GM10248 (cell line): Measurements from ENCODE around the gene TEKT5.
"Not testable (repeated sequence)": the region's sequence is repeated elsewhere in the genome, so short reads cannot be mapped to it uniquely, and the experiment has no call there.

Experiments used
- CTCF ChIA-PET: fragments of 300-600 bp; sonication (Branson Sonifier 250); formaldehyde crosslinking; extraction: SDS; loops from one replicate; lab custom pipeline; 2021; ENCODE audit warnings: antibody characterized with exemption; lab: Yijun Ruan, JAX
- POLR2A ChIA-PET: fragments of 350-650 bp; sonication (Branson Sonifier 250); formaldehyde crosslinking; extraction: SDS; loops from one replicate; lab custom pipeline; 2020; ENCODE audit warnings: antibody characterized with exemption; lab: Yijun Ruan, JAX
- DNase-seq: peaks from one replicate; pipeline ENCODE4 v3.0.0; 2012; ENCODE audit errors: extremely low spot score
- TF ChIP-seq, protein P1 (sequence below): IDR thresholded peaks from 2 replicates; pipeline ENCODE4 v1.5.1; 2012; ENCODE audit warnings: mild to moderate bottlenecking, low read depth; ENCODE audit errors: extremely low read depth, missing control alignments, control extremely low read depth

TEKT5 gene

DNA sequence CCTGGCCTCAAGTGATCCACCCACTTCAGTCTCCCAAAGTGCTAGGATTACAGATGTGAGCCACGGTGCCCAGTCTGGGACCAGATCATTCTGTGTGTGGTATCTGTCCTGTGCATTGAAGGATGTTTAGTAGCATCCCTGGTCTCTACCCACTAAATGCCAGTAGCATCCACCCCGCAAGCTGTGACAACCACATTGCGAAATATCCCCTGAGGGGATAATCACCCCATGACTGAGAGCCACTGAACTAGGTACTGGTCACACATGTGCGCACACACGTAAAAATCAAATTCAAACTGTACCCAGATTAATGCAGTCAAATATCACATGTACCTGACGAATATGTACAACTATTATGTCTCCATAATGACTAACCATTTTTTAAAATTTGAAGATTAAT lies 35.8 kb downstream of the TEKT5 start:
- DNase-seq, result no peak
- ChIA-PET CTCF (interaction anchor here (0.9 kb wide), 1 partner anchor 10 kb away, joined by 3 read pairs; no protein-coding TSS in a partner anchor), POLR2A (no interaction called here)
- TF ChIP-seq, protein P1, sequence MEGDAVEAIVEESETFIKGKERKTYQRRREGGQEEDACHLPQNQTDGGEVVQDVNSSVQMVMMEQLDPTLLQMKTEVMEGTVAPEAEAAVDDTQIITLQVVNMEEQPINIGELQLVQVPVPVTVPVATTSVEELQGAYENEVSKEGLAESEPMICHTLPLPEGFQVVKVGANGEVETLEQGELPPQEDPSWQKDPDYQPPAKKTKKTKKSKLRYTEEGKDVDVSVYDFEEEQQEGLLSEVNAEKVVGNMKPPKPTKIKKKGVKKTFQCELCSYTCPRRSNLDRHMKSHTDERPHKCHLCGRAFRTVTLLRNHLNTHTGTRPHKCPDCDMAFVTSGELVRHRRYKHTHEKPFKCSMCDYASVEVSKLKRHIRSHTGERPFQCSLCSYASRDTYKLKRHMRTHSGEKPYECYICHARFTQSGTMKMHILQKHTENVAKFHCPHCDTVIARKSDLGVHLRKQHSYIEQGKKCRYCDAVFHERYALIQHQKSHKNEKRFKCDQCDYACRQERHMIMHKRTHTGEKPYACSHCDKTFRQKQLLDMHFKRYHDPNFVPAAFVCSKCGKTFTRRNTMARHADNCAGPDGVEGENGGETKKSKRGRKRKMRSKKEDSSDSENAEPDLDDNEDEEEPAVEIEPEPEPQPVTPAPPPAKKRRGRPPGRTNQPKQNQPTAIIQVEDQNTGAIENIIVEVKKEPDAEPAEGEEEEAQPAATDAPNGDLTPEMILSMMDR, result no peak

DNA sequence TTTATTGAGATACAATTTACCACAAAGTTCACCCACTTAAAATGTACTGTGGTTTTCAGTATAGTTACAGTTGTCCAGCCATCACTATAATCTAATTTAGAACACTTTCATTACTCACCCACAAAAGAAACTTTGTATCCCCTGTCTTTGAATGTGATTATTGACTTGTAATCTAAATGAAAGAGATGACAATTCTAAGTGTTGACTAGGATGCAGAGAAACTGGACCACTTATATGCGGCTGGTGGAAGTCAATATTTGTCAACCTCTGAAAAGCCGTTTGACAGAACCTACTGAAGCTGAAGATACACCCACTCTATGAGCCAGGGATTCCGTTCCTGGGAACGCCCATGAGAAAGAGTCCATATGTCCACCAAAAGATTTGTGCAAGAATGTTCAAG lies 36.8 kb downstream of the TEKT5 start:
- no peak for DNase-seq
- ChIA-PET CTCF (interaction anchor here (0.9 kb wide), 1 partner anchor 11 kb away, joined by 3 read pairs; no protein-coding TSS in a partner anchor), POLR2A (no interaction called here)
- TF ChIP-seq, protein P1, result no peak

DNA sequence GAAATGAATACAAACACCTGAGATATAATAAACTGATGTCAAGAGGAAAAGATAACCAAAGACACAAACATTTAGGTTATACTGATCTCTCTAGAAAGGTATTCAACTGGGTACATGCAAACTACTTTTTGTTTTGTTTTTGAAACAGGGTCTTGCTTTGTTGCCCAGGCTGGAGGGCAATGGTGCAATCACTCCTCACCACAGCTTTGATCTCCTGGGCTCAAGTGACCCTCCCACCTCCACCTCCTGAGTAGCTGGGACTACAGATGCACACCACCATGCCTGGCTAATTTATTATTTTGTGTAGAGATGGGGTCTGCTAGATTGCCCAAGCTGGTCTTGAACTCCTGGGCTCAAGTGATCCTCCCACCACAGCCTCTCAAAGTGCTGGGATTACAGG lies 38.1 kb downstream of the TEKT5 start:
- POLR2A ChIA-PET, result no interaction called here

DNA sequence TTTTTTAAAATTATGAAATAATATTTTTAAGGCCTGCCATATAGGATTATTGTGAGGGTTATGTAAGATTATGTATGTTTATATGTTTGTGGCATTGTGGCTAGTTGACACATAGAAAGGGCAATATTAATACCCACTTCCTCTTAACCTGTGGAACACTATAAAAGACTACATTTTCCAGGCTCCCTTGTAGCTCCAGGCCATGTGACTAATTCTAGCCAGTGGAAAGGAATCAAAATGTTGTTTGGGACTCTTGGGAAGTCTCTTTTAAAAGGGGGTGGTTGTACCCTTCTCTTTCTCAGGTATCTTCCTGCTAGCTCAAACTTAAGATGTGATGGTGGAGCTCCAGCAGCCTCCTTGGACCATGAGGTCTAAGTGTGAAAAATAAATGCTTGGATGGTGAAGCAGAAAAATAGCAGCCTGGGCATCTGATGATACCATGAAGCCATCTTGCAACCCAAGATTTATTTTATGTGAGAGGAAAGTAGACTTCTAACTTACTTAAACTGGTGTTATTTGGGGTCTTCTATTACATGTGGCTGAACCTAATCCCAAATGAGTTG lies 39.2 kb downstream of the TEKT5 start:
- CTCF ChIA-PET, result interaction anchor here (1.1 kb wide), 1 partner anchor 46 kb away, joined by 3 read pairs; no protein-coding TSS in a partner anchor

More for the DNA sequence above, 38.1 kb downstream of the TEKT5 start:
- DNase-seq, result no peak
- TF ChIP-seq, protein P1, result no peak
- CTCF ChIA-PET, result interaction anchor here (1.1 kb wide), 1 partner anchor 47 kb away, joined by 3 read pairs; no protein-coding TSS in a partner anchor

DNA sequence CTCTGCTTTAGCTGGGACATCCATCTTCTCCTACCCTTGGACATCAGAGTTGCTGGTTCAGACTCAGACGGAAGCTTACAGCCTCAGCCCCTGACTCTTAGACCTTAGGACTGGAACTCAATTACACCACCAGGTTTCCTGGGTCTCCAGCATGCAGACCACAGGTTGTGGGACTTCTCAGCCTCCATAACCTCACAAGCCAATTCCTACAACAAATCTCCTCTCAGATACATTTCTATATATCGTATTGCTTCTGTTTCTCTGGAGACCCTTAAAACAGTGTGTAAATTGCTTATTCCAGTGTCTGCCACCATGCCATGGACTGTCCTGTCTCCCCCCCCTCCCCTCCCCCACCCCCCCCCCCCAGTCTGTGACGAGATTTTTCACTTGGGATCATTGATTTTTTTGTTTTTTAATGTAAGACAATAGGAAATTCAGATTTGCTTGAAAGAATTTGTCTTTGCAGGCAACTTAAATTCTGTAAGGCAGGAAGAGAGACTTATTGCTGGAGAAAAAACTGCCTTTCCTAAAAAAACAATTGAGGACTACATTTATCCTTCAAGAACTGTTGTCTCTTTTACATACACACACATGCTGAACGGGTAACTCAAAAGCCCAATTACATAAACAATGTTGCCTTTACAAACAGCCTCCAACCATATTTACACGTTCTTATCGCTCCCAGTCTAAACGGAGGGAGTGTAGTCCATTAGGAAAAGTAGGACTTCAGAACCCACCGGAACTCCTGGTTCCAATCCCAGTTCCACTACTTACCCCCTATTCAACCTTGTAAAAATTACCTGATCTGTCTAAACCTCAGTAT lies 39.9 kb downstream of the TEKT5 start:
- ChIA-PET POLR2A (no interaction called here), CTCF (no interaction called here)
- TF ChIP-seq, protein P1, result no peak
- DNase-seq, result no peak

More for the DNA sequence above, 39.2 kb downstream of the TEKT5 start:
- POLR2A ChIA-PET, result no interaction called here
- TF ChIP-seq, protein P1, result no peak
- no peak for DNase-seq

DNA sequence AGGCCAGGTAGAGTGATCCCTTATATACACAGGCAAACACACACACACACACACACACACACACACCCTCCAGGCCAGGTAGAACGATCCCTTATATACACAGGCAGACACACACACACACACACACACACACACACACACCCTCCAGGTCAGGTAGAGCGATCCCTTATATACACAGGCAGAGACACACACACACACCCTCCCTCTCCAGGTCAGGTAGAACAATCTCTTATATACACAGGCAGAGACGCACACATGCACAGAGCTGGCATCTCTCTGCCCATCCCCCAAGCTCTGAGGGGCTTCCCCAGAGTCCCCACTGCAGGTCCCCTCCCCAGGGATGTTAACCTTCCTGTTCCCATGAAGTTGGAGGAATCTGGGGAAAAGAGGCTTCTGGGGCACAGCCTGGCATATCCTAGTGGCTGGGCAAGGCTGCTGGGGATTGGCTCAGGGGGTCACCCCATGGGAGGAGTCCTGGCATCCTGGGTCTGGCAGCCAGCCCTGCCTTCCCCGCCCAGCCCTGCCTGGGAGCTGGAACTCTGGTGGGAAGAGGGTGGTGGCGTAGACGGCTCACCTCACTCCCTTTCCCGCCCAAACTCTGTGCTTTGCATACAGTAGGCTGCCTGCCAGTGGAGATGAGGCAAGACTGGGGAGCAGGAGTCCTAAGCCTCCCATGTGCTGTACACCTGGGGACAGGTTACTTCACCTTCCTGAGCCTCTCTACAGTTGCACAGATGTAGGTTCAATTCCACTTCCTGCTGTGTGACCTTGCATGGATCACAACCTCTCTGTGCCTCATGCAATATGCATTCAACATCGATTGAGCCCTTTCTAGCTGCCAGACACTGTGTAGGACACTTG lies 41.8 kb downstream of the TEKT5 start:
- POLR2A ChIA-PET, result no interaction called here
- TF ChIP-seq, protein P1, result no peak
- CTCF ChIA-PET, result interaction anchor here (1.2 kb wide), 1 partner anchor 16 kb away, joined by 3 read pairs; no protein-coding TSS in a partner anchor
- no peak for DNase-seq

DNA sequence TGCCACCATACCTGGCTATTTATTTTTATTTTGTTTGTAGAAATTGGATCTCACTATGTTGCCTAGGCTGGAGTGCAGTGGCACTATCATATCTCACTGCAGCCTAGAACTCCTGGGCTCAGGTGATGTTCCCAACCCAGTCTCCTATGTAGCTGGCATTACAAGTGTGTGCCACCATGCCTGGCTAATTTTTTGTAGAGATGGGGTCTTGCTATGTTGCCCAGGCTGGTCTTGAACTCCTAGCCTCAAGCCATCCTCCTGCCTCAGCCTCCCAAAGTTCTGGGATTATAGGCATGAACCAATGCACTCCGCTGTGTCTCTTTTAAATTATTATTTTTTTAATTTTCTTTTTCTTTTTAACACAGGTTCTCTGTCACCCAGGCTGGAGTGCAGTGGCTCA lies 45.6 kb downstream of the TEKT5 start:
- CTCF ChIA-PET, result interaction anchor here (1.8 kb wide), 1 partner anchor 15 kb away, joined by 3 read pairs; no protein-coding TSS in a partner anchor
- DNase-seq, POLR2A ChIA-PET: not testable (repeated sequence)
